HG02852 (cell line): Measurements from ENCODE around the gene DACT3.
A peak's percentile ranks its signal among the peaks of the same experiment; 100 is the strongest.

Source experiments
- ATAC-seq: cut with Tn5 transposase; IDR thresholded peaks from one replicate; pipeline ENCODE4 v1.9.1; 2021; ENCODE audit warnings: mild to moderate bottlenecking, moderate library complexity; ENCODE audit not compliant: unreplicated experiment

DACT3 gene

GRCh38 chr19:46668662-46669061 lies 7.7 kb upstream of the DACT3 start:
- ATAC-seq: no peak

GRCh38 chr19:46665072-46665471 lies 4.1 kb upstream of the DACT3 start:
- ATAC-seq: no peak

- no peak for ATAC-seq
Observed at GRCh38 chr19:46661735-46662592, 982 bp upstream of the DACT3 start.

GRCh38 chr19:46660551-46661019 lies 397 bp downstream of the DACT3 start:
- ATAC-seq: peak; percentile 11

GRCh38 chr19:46660008-46660517 lies 919 bp downstream of the DACT3 start:
- ATAC-seq: no peak

GRCh38 chr19:46659151-46660007 lies 1.6 kb downstream of the DACT3 start:
- ATAC-seq: no peak

GRCh38 chr19:46656541-46656940 lies 4.4 kb downstream of the DACT3 start:
- no peak for ATAC-seq

- no peak for ATAC-seq
Observed at GRCh38 chr19:46654621-46655152, 6.3 kb downstream of the DACT3 start.

GRCh38 chr19:46650445-46650844 lies 10.5 kb downstream of the DACT3 start:
- ATAC-seq: no peak

GRCh38 chr19:46648961-46649960 lies 11.7 kb downstream of the DACT3 start:
- no peak for ATAC-seq

GRCh38 chr19:46648060-46648960 lies 12.7 kb downstream of the DACT3 start:
- no peak for ATAC-seq

- no peak for ATAC-seq
Observed at GRCh38 chr19:46646402-46646801, 14.6 kb downstream of the DACT3 start.

- no peak for ATAC-seq
Observed at GRCh38 chr19:46644720-46645119, 16.3 kb downstream of the DACT3 start.

GRCh38 chr19:46640656-46641055 lies 20.3 kb downstream of the DACT3 start:
- no peak for ATAC-seq

GRCh38 chr19:46639358-46640182 lies 21.4 kb downstream of the DACT3 start:
- ATAC-seq: no peak

GRCh38 chr19:46637224-46637623 lies 23.8 kb downstream of the DACT3 start:
- no peak for ATAC-seq

GRCh38 chr19:46635920-46636761 lies 24.8 kb downstream of the DACT3 start, which contains the start of gene GNG8:
GNG8 (minus strand) TSS chr19:46636202; CDS start chr19:46634682, 1,520 bp downstream.
- no peak for ATAC-seq
